A673 (cell line): ENCODE measurements around the gene PRDM16. TPM values are rescaled to one million over a fixed set of nuclear protein-coding genes. Genes with fewer than 3 reads are reported as not detected.

ENCODE experiments used
- BruUV-seq: library from RNA; stranded (reverse); fragments of 400-500 nt; replicated peaks from 2 replicates; lab custom pipeline; 2021; lab: Mats Ljungman, UMichigan
- CTCF ChIA-PET: fragments of 300-600 bp; sonication (Branson Sonifier 250); formaldehyde crosslinking; loops from one replicate; lab custom pipeline; 2022; ENCODE audit warnings: antibody characterized with exemption; lab: Charles Lee
- POLR2A ChIA-PET: fragments of 300-600 bp; sonication (Branson Sonifier 250); formaldehyde crosslinking; loops from one replicate; lab custom pipeline; 2022; ENCODE audit warnings: antibody characterized with exemption; ENCODE audit not compliant: low non-redundant PET; lab: Charles Lee
- DNase-seq: peaks from one replicate; pipeline ENCODE4 v3.0.0-alpha.2; 2015; ENCODE audit warnings: low spot score
- H3K27ac ChIP-seq: fragments of 200-600 bp; sonication (generic); 2 replicates; pipeline ENCODE4 v1.5.1; 2016; ENCODE audit warnings: mixed run types, low read depth, mild to moderate bottlenecking, mixed read lengths, antibody characterized with exemption, low read length; ENCODE audit not compliant: poor library complexity, severe bottlenecking
- H3K27me3 ChIP-seq: fragments of 200-600 bp; sonication (generic); replicated peaks from 2 replicates; pipeline ENCODE4 v1.6.1; 2017; ENCODE audit warnings: mixed run types, low read depth, mild to moderate bottlenecking, mixed read lengths, antibody characterized with exemption, low read length; ENCODE audit not compliant: insufficient read depth, poor library complexity
- H3K36me3 ChIP-seq: fragments of 200-600 bp; sonication (generic); 2 replicates; pipeline ENCODE4 v1.6.1; 2016; ENCODE audit warnings: mixed run types, mild to moderate bottlenecking, mixed read lengths, antibody characterized with exemption, low read length; ENCODE audit not compliant: insufficient read depth, poor library complexity, severe bottlenecking
- H3K4me1 ChIP-seq: fragments of 200-600 bp; sonication (generic); 2 replicates; pipeline ENCODE4 v1.6.1; 2017; ENCODE audit warnings: mixed run types, mild to moderate bottlenecking, mixed read lengths, antibody characterized with exemption, low read length; ENCODE audit not compliant: insufficient read depth, poor library complexity, severe bottlenecking
- H3K4me3 ChIP-seq: fragments of 200-600 bp; sonication (generic); 2 replicates; pipeline ENCODE4 v1.5.1; 2016; ENCODE audit warnings: low read depth, mixed run types, mild to moderate bottlenecking, mixed read lengths, low read length; ENCODE audit not compliant: poor library complexity, severe bottlenecking
- H3K9me3 ChIP-seq: fragments of 200-600 bp; sonication (generic); 2 replicates; pipeline ENCODE4 v1.6.1; 2016; ENCODE audit warnings: mixed run types, low read depth, mild to moderate bottlenecking, mixed read lengths, antibody characterized with exemption, low read length; ENCODE audit not compliant: poor library complexity, severe bottlenecking
- CTCF ChIP-seq: fragments of 300-800, 200-600 bp; sonication (generic); conservative IDR thresholded peaks from 2 replicates; pipeline ENCODE4 v1.5.1; 2017; ENCODE audit warnings: low read depth, mild to moderate bottlenecking, antibody characterized with exemption, low read length, moderate library complexity, mixed read lengths
- EZH2 ChIP-seq: fragments of 200-600 bp; sonication (generic); IDR thresholded peaks from 2 replicates; pipeline ENCODE4 v1.6.1; 2017; ENCODE audit warnings: borderline replicate concordance, low read depth, mild to moderate bottlenecking, mixed read lengths, antibody characterized with exemption, low read length; ENCODE audit not compliant: poor library complexity, severe bottlenecking
- intact Hi-C: fragments of 100-400 bp; cut with micrococcal nuclease; formaldehyde crosslinking; loops from one replicate; pipeline ENCODE4 v1.10.0; 2022; ENCODE audit not compliant: unreplicated experiment
- total RNA-seq: library from RNA; stranded (reverse); gene quantifications from 2 replicates; pipeline ENCODE4 v1.2.3, GENCODE V29; 2021

The PRDM16 gene
- total RNA-seq, 1 experiment from 2014 or later, result 0.49 TPM

DNA sequence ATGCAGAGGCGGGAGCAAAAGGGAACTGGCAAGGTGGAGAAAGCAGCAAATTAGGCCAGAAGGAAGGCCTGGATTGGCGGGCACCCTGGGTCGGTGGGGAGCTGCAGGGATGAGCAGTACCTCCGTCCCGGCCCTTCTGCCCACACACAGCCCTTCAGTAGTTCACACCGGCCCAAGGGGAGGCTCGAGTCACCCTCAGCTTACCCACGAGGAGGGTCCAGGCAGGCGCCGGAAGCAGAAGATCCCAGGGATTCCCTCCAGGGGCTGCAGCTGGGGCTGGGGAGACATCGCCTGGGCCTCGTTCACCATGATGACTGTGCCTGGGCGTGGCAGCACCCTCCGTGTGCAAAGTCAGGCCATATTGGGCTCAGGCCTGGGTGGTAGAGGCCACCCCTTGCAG, 190.0 kb downstream of the PRDM16 start:
- H3K27me3 ChIP-seq, result peaks cover 5% of the 10 kb centered on the region
- no TSS peak for BruUV-seq
- ChIA-PET CTCF (no interaction called here), POLR2A (no interaction called here)
- H3K4me3 ChIP-seq, result no peak overlapping the region
- H3K27ac ChIP-seq, result no peak overlapping the region
- H3K9me3 ChIP-seq, result no peaks in the 10 kb centered on the region
- H3K36me3 ChIP-seq, result no peaks in the 10 kb centered on the region
- TF ChIP-seq EZH2 (no peak), CTCF (no peak)
- no peak for DNase-seq
- H3K4me1 ChIP-seq, result no peaks in the 10 kb centered on the region
- intact Hi-C loops, result no loop called here

GRCh38 chr1:3261007-3261968, 192.3 kb downstream of the PRDM16 start:
- H3K27me3 ChIP-seq, result peaks cover 5% of the 10 kb centered on the region
- H3K9me3 ChIP-seq, result no peaks in the 10 kb centered on the region
- TF ChIP-seq EZH2, result no peak
- TF ChIP-seq CTCF, result no peak
- BruUV-seq, result no TSS peak
- H3K4me1 ChIP-seq, result no peaks in the 10 kb centered on the region
- DNase-seq, result no peak
- ChIA-PET POLR2A (no interaction called here), CTCF (no interaction called here)
- intact Hi-C loops, result no loop called here
- no peak overlapping the region for H3K4me3 ChIP-seq
- no peaks in the 10 kb centered on the region for H3K36me3 ChIP-seq
- no peak overlapping the region for H3K27ac ChIP-seq

DNA sequence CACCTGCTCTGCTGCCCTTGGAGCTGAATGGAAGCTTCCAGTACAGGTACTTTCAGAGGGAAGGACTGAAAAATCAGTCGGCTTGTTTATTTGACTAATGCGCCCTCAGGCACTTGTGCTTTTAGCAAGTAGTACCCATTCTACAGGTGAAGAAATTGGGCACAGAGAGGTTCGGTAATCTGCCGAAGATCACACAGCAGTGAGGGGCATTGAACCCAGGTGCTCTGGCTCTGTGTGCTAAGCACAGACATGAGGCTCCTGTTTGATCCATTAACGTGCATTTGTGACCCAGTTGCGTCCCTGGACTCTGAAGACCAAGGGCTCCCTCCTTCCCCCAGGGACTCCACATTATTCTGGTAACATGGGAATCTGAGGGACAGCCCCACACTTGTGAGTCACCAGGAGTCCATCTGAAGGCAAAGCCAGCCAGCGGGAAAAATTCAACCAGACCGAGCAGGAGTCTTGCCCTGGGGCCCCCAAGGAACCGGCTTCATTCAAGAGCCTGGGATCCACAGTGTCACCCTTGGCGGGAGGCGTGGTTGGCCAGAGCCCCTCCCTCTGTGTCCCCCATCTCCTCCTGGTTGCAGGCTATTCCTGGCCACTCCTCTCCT, 193.1 kb downstream of the PRDM16 start:
- Histone ChIP-seq H3K27me3 (peaks cover 5% of the 10 kb centered on the region), H3K27ac (no peak overlapping the region), H3K4me1 (no peaks in the 10 kb centered on the region), H3K4me3 (no peak overlapping the region), H3K36me3 (no peaks in the 10 kb centered on the region), H3K9me3 (no peaks in the 10 kb centered on the region)
- no peak for TF ChIP-seq EZH2
- TF ChIP-seq CTCF, result no peak
- POLR2A ChIA-PET, result no interaction called here
- intact Hi-C loops, result no loop called here
- CTCF ChIA-PET, result no interaction called here
- BruUV-seq, result no TSS peak
- no peak for DNase-seq
